Heart left ventricle (tissue), 13 donors: Measurements from ENCODE around the gene TAF5L.

Source experiments
- POLR2A ChIP-seq, 2 donors: fragments of 450-650 bp; IDR thresholded peaks; one replicate each; pipeline ENCODE4 v1.6.1; 2017; ENCODE audit warnings: antibody characterized with exemption in 2 of 2, mild to moderate bottlenecking in 2 of 2, moderate library complexity in 2 of 2
- TF ChIP-seq, protein P1 (sequence below), 12 donors: fragments of 200-600 bp; sonication (generic) in 4 of 12; IDR thresholded peaks; one replicate each; pipeline versions ENCODE4 v1.5.0 to v1.8.0; 2018 to 2022; ENCODE audit warnings: antibody characterized with exemption in 12 of 12, mild to moderate bottlenecking in 5 of 12
- donor health status: ischemic (EF 13 %, LVEDD 7.1; RV severe dilation, severe dysfunction).
- donor health status: DM: no; HTN: yes; CAD: no.
- donor health status: DM: no; HTN: no; CAD: no.
- donor health status: ischemic (EF 25% LVEDD 6.9; RV normal size, moderate dysfunction).
- donor health status: ischemic (EF 25% LVEDD 5.7; RV mildly dilated, moderate dysfunction).
- donor health status: ischemic (EF 35%, LVEDD 5.7; RV mildly dilated, moderate dysfunction).
- donor health status: nonischemic (EF 11% LVEDD 7.7; RV severe dilation, severe dysfunction).
- donor health status: DM: yes; HTN: yes; CAD: no.
- donor health status: PGD.
- donor health status: ischemic (EF 29% LVEDD 5.4; RV normal size, mild dysfunction).
- donor health status: nonischemic (EF 23%, LVEDD 6.1; RV moderate dilation, normal function).

DNA sequence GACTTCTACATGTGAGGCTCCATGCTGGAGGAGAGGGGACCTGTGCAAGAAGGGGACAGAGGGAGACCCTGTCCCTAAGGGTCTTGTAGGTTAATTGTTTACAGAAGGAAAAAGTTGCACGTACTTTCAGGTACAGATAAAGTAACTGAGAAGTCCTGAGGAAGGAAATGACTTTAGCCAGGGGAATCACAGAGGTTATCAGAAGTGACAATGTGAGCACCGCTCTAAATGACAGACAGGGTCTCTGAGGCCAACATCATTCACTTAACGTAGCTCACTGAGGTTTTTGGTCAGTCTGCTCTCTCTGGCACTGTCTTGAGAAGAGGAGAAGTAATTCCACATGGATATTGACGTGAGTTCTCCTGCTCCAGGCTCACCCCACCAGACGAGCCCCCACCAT lies 12.0 kb downstream of the TAF5L start:
- TF ChIP-seq, protein P1, sequence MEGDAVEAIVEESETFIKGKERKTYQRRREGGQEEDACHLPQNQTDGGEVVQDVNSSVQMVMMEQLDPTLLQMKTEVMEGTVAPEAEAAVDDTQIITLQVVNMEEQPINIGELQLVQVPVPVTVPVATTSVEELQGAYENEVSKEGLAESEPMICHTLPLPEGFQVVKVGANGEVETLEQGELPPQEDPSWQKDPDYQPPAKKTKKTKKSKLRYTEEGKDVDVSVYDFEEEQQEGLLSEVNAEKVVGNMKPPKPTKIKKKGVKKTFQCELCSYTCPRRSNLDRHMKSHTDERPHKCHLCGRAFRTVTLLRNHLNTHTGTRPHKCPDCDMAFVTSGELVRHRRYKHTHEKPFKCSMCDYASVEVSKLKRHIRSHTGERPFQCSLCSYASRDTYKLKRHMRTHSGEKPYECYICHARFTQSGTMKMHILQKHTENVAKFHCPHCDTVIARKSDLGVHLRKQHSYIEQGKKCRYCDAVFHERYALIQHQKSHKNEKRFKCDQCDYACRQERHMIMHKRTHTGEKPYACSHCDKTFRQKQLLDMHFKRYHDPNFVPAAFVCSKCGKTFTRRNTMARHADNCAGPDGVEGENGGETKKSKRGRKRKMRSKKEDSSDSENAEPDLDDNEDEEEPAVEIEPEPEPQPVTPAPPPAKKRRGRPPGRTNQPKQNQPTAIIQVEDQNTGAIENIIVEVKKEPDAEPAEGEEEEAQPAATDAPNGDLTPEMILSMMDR (IDR thresholded peaks at IDR 0.05), result no peak
- TF ChIP-seq POLR2A (IDR thresholded peaks at IDR 0.05), result no peak
